ENCODE data around the gene SLC22A1. TPM values are rescaled to one million over a fixed set of nuclear protein-coding genes. Genes with fewer than 3 reads are reported as not detected.

The SLC22A1 gene
- total and polyA plus RNA-seq, 10 of the 15 experiments (the other 5 are each of a cell fraction or from before 2014, with no cell fraction given): 0.09 to 0.28 (median 0.15) TPM; not detected in 3

DNA sequence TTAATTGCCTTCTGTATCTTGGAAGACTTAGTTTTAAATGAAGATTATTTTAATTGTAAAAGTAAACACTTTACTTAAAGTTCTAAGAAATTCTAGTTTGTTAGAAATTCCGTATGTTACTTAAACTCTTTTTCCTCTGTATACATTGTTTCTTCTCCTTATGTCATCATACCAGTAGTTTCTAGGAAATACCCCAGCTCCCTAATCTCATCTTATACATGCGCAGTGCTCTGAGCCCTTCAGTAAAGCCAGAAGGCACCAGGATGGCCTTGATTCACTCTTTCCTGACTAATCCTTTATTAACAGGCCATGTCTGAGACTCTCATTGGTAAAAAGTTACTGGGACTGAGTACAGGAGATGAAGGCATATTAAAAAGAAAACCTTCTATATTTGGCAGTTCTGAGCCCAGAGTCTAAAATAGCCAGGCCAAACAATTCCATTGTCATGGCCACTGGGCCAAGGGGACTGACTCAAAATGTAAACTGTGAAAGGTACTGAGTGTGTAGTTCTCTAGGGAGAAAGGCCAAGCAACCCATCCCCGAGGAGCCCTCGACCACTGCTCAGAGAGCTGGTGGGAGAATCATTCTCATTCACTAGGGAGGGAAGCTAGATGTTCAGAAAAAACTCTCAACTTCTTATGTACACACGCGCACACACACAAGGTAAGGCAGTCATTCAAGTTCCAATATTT, 25.0 kb downstream of the SLC22A1 start:
- CTCF ChIA-PET: interaction anchor here (1.6 kb wide), 1 partner anchor 8 kb away, joined by 11 read pairs; no protein-coding TSS in a partner anchor
- Histone ChIP-seq H4K20me1 (ENCODE audit: control insufficient read depth, insufficient read depth) (no peaks in the 10 kb centered on the region), H3K27ac (ENCODE audit: control insufficient read depth, insufficient read depth) (no peak overlapping the region), H3K4me3 (no peak overlapping the region), H3K36me3 (ENCODE audit: control insufficient read depth in 2 of 2, insufficient read depth in 2 of 2, low read length in 1 of 2) (no peaks in the 10 kb centered on the region), H3K4me1 (ENCODE audit: control insufficient read depth, insufficient read depth, low read length) (no peaks in the 10 kb centered on the region), H3K79me2 (ENCODE audit: control insufficient read depth, insufficient read depth, low read length) (no peaks in the 10 kb centered on the region), H2AFZ (ENCODE audit: control insufficient read depth, low read depth, low read length) (no peak overlapping the region), H3K9me3 (replicated peaks; ENCODE audit: control insufficient read depth, insufficient read depth, low read length) (no peaks in the 10 kb centered on the region), H3K27me3 (replicated peaks in 1 of 2; ENCODE audit: control insufficient read depth in 2 of 2, insufficient read depth in 2 of 2, low read length in 1 of 2) (no peaks in the 10 kb centered on the region; a peak in 1 of 4 replicates), H3K4me2 (ENCODE audit: control insufficient read depth, insufficient read depth) (no peak overlapping the region), H3K9ac (ENCODE audit: control insufficient read depth, insufficient read depth, low read length) (no peak overlapping the region)
- RAD21 ChIA-PET (ENCODE audit: unreplicated experiment): no interaction called here
- no peak for DNase-seq (ENCODE audit: low read depth, low spot score)
- SMC1A ChIA-PET (ENCODE audit: uncharacterized antibody, unreplicated experiment): interaction anchor here (0.6 to 1.0 kb wide), 2 partner anchors 8 to 303 kb away, joined by 3 read pairs; no protein-coding TSS in a partner anchor
- ATAC-seq: no peak
- POLR2A ChIA-PET: interaction anchor here (0.6 to 0.7 kb wide), 2 partner anchors 69 to 580 kb away, joined by 3 to 5 read pairs; no protein-coding TSS in a partner anchor
- in situ Hi-C loops (cut with MboI) (no loop called here), intact Hi-C loops (cut with micrococcal nuclease; ENCODE audit: unreplicated experiment) (no loop called here)
- BruUV-seq (replicated peaks): no TSS peak
- WGBS (ENCODE audit: insufficient coverage, insufficient replicate concordance, low lambda C conversion rate, missing lambda C conversion rate): 65% methylated on average over 6 of the region's 6 CpGs
- FAIRE-seq: no peak
- TF ChIP-seq, protein P1, sequence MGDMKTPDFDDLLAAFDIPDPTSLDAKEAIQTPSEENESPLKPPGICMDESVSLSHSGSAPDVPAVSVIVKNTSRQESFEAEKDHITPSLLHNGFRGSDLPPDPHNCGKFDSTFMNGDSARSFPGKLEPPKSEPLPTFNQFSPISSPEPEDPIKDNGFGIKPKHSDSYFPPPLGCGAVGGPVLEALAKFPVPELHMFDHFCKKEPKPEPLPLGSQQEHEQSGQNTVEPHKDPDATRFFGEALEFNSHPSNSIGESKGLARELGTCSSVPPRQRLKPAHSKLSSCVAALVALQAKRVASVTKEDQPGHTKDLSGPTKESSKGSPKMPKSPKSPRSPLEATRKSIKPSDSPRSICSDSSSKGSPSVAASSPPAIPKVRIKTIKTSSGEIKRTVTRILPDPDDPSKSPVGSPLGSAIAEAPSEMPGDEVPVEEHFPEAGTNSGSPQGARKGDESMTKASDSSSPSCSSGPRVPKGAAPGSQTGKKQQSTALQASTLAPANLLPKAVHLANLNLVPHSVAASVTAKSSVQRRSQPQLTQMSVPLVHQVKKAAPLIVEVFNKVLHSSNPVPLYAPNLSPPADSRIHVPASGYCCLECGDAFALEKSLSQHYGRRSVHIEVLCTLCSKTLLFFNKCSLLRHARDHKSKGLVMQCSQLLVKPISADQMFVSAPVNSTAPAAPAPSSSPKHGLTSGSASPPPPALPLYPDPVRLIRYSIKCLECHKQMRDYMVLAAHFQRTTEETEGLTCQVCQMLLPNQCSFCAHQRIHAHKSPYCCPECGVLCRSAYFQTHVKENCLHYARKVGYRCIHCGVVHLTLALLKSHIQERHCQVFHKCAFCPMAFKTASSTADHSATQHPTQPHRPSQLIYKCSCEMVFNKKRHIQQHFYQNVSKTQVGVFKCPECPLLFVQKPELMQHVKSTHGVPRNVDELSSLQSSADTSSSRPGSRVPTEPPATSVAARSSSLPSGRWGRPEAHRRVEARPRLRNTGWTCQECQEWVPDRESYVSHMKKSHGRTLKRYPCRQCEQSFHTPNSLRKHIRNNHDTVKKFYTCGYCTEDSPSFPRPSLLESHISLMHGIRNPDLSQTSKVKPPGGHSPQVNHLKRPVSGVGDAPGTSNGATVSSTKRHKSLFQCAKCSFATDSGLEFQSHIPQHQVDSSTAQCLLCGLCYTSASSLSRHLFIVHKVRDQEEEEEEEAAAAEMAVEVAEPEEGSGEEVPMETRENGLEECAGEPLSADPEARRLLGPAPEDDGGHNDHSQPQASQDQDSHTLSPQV (IDR thresholded peaks at IDR 0.05): no peak
- TF ChIP-seq RAD21 (IDR thresholded peaks at IDR 0.05; ENCODE audit: insufficient read depth, low read depth, low read length) (no peak), PAX8 (IDR thresholded peaks at IDR 0.05) (no peak), SRF (IDR thresholded peaks at IDR 0.05; ENCODE audit: low read depth in 2 of 2, low read length in 2 of 2) (no peak), POU2F2 (IDR thresholded peaks at IDR 0.05; ENCODE audit: borderline replicate concordance, low read depth, low read length) (no peak), IKZF1 (conservative IDR thresholded peaks at IDR 0.05) (no peak), SMC3 (IDR thresholded peaks at IDR 0.05; ENCODE audit: borderline replicate concordance, low read length) (no peak), BHLHE40 (IDR thresholded peaks at IDR 0.05; ENCODE audit: borderline replicate concordance in 1 of 2, low read depth in 2 of 2, low read length in 1 of 2) (no peak), KLF5 (IDR thresholded peaks at IDR 0.05; ENCODE audit: partially characterized antibody) (no peak), ZNF207 (IDR thresholded peaks at IDR 0.05; ENCODE audit: borderline replicate concordance) (no peak)
- TF ChIP-seq, protein P2, sequence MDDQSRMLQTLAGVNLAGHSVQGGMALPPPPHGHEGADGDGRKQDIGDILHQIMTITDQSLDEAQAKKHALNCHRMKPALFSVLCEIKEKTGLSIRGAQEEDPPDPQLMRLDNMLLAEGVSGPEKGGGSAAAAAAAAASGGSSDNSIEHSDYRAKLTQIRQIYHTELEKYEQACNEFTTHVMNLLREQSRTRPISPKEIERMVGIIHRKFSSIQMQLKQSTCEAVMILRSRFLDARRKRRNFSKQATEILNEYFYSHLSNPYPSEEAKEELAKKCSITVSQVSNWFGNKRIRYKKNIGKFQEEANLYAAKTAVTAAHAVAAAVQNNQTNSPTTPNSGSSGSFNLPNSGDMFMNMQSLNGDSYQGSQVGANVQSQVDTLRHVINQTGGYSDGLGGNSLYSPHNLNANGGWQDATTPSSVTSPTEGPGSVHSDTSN (IDR thresholded peaks at IDR 0.05; ENCODE audit: insufficient replicate concordance, low read depth, low read length): no peak
- TF ChIP-seq, protein P3, sequence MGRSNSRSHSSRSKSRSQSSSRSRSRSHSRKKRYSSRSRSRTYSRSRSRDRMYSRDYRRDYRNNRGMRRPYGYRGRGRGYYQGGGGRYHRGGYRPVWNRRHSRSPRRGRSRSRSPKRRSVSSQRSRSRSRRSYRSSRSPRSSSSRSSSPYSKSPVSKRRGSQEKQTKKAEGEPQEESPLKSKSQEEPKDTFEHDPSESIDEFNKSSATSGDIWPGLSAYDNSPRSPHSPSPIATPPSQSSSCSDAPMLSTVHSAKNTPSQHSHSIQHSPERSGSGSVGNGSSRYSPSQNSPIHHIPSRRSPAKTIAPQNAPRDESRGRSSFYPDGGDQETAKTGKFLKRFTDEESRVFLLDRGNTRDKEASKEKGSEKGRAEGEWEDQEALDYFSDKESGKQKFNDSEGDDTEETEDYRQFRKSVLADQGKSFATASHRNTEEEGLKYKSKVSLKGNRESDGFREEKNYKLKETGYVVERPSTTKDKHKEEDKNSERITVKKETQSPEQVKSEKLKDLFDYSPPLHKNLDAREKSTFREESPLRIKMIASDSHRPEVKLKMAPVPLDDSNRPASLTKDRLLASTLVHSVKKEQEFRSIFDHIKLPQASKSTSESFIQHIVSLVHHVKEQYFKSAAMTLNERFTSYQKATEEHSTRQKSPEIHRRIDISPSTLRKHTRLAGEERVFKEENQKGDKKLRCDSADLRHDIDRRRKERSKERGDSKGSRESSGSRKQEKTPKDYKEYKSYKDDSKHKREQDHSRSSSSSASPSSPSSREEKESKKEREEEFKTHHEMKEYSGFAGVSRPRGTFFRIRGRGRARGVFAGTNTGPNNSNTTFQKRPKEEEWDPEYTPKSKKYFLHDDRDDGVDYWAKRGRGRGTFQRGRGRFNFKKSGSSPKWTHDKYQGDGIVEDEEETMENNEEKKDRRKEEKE (IDR thresholded peaks at IDR 0.05): no peak
- TF ChIP-seq, protein P4, sequence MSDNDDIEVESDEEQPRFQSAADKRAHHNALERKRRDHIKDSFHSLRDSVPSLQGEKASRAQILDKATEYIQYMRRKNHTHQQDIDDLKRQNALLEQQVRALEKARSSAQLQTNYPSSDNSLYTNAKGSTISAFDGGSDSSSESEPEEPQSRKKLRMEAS (IDR thresholded peaks at IDR 0.05; ENCODE audit: low read depth, low read length): no peak

Measured in GM12878 (cell line).